Measurements from ENCODE around the gene BNIP3. TPM values are rescaled to one million over a fixed set of nuclear protein-coding genes. Genes with fewer than 3 reads are reported as not detected.

Gene BNIP3
- 38.9 to 44.5 TPM (median 43.4 TPM) in 5 replicates for total RNA-seq (2022; extraction: Qiagen RNA extraction)

GRCh38 chr10:131981429-131982184 is at the start of gene BNIP3:
Gene BNIP3 (minus strand): TSS chr10:131981923. CDS start chr10:131981806, 117 bp downstream.

Other genes starting within 250 kb of the BNIP3 start
- 20.9 to 27.9 TPM (median 27.4 TPM) in 5 replicates for gene PPP2R2D, start 80.9 kb downstream of the BNIP3 start, total RNA-seq (2022; extraction: Qiagen RNA extraction)
- gene JAKMIP3, start 84.0 kb upstream of the BNIP3 start, total RNA-seq (2022; extraction: Qiagen RNA extraction): 0.68 to 1.1 TPM (median 1.00 TPM) in 5 replicates
- gene DPYSL4, start 205.0 kb upstream of the BNIP3 start, total RNA-seq (2022; extraction: Qiagen RNA extraction): 15.3 to 20.4 TPM (median 19.3 TPM) in 5 replicates

All from A549 treated with AZD2906 at 1 μM for 4 hours (cell line).